Measurements from ENCODE around the gene SFSWAP. TPM values are rescaled to one million over a fixed set of nuclear protein-coding genes. Genes with fewer than 3 reads are reported as not detected.
"Not testable (repeated sequence)": the region's sequence is repeated elsewhere in the genome, so short reads cannot be mapped to it uniquely, and the experiment has no call there.

The SFSWAP gene
- total RNA-seq, 1 experiment from 2014 or later, result 33.9 TPM

DNA sequence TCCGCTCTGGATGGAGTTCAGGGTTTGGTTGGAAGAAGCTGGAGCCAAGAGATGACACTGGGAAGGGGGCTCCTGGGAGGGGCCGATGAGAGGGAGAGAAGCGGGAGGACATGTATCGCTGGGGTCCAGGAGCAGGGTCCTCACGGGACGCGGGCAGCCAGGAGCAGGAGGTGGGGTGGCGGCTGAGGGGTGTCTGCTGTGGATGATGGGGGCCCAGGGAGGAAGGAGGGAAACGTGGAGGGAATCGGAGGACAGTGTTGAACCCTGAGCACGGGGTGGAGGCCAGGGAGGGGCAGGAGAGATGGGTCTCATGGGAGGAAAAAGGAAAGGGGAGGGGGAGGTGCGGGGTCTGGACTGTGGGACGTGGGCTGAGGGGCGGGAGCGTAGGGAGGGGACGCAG lies 31.7 kb upstream of the SFSWAP start:
- DNase-seq (ENCODE audit: low read depth), result not testable (repeated sequence)

DNA sequence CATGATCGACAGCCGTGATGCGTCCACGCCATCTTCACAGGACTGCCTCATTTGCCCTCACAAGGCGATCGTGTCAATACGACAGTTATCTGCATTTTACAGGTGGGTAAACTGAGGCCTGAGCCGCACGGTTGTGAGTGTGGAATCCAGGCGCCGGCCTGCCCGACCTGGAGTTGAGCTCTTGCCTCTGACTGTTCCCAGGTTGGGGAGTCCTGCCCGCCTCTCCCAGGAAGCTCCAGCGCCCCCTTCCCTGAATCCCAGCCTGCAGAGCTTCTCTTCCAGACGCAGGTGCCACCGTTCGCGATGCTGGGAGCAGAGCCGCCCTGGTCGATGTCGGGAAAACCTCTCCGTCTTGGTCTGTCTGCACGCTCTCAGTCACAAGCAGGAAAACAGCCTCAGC lies 31.1 kb upstream of the SFSWAP start:
- DNase-seq (ENCODE audit: low read depth), result not testable (repeated sequence)

DNA sequence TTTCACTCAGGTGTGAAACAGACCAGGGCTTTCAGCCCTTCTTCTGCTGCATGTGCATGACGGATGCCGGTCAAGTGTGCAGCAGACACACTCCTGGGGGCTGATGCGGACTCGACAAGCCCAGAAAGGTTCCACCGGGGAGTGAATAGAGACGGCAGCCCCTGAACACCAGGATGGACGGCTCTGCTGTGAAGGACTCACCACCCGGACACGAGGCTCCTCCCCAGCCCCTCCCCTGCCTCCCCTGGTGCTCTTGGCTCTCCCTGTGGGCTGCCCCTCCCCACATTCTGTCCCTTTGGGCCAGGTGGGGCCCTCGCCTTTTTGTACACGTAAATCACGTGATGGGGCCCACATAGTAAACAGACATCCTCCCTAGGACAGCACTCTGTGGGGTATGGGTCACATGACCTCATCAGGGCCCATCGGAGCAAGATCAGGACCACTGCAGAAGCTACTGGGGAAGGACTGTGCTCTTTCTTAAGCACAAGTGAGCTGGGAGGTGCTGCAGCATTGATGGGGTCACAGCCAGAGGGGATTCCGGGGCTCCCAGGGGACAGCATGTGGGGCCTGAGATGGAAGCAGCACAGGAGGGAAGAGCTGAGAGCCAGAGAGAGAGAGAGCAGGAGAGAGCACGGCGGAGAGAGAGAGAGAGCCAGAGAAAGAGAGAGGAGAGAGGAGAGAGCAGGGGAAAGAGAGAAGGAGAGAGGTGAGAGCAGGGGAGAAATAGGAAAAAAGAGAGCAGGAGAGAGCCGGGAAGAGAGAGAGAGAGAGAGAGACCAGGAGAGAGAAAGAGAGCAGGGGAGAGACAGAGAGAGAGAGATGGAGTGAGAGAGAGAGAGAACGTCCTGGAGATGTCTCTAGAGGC lies 30.3 kb upstream of the SFSWAP start:
- not testable (repeated sequence) for DNase-seq (ENCODE audit: low read depth)

DNA sequence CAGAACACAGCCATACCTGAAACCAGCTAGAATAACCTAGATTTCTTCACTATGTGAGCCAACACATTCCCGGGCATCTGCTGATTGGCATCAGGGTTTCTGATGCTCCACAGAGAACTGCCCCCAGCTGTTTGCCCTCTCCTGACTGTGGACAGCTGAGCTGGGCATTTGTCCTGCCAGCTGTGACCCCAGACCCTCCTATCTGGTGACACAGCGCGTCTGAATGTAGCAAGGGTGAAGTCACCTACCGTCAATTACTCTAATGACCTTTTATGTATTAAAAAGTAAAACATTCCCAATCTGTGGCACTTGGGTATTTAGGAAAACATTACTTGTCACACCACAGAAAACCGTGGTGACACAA lies 29.7 kb upstream of the SFSWAP start:
- no peak for DNase-seq (ENCODE audit: low read depth)

DNA sequence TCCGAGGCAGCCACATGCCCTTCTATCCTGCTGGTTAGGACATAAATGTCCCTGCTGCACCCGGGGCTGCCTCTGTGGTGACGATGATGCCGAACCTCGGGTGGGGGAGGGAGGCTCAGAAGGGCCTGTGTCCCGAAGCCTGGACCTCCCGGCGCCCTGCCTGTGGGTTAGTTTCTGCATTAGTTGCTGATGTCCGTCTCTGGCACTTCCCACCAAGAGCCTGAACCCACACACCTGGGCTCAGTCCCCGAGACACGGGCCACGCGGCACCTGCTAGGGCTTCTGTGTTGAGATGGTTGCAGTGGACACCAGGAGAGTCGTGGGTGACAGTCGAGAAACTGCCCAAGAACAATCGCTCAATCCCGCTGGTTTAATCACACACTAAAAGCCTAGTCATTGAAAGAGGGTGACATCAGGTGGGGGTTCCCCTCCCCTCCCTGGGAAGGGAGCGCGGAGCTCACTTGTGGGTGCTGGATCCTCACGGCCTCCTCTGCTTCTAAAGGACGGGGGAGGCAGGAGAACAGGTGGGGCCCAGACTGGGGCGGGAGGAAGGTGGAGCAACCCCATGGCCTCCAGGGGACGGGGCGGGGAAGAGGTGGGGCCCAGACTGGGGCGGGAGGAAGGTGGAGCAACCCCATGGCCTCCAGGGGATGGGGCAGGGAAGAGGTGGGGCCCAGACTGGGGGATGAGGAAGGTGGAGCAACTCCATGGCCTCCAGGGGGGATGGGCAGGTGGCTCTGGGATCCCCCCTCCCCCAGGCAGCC lies 29.0 kb upstream of the SFSWAP start:
- not testable (repeated sequence) for DNase-seq (ENCODE audit: low read depth)

DNA sequence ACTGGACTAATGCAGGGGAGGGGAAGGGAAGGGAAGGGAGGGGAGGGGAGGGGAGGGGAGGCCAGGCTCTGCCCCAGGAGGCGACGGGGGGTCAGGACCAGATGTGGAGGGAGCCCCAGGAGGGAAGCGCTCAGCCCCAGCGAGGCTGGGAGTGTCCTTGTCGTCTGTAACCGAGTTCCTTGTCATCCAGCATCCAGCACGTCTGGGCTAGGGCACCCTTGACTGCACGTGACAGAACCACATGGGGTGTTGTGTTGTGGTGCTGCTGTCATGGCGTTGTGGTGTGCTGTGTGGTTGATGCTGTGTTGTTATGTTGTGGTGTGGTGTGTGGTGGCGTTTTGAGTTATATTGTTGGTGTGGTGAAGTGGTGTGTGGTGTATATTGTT lies 28.4 kb upstream of the SFSWAP start:
- DNase-seq (ENCODE audit: low read depth), result no peak

DNA sequence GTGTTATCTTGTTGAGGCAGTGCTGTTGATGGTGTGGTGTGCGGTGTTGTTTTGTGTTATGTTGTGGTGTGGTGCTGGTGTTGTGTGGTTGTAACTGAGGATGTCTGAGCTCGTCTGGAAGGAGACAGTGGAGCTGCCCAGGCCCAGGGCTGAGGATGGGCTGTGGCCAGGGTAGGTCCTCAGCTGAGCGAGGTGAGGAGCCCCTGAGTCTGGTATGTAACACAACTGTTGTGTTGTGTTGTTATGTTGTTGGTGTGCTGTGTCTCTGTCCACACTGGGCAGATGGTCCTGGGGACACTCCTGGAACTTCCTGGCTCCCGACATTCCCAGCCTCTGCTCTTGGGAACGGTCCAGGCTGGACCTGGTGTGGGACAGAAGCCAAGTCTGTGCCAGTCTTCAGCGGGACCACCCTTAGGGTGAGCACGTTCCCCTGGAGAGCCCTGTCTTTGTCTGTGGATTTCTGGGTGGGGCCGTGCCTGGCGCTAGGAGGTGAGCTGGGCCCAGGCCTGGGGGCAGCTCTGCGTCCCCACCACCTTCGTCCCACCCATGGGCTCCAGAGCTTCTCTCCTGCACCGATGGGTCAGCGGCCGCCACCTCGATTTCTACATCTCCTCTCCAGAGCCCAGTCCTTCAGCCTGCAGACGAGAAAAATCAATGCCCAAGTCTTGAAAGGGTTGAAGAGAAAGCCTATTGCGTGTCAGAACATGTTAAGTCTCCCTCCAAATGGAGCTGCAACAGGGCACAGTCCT lies 27.4 kb upstream of the SFSWAP start:
- DNase-seq (ENCODE audit: low read depth), result no peak

DNA sequence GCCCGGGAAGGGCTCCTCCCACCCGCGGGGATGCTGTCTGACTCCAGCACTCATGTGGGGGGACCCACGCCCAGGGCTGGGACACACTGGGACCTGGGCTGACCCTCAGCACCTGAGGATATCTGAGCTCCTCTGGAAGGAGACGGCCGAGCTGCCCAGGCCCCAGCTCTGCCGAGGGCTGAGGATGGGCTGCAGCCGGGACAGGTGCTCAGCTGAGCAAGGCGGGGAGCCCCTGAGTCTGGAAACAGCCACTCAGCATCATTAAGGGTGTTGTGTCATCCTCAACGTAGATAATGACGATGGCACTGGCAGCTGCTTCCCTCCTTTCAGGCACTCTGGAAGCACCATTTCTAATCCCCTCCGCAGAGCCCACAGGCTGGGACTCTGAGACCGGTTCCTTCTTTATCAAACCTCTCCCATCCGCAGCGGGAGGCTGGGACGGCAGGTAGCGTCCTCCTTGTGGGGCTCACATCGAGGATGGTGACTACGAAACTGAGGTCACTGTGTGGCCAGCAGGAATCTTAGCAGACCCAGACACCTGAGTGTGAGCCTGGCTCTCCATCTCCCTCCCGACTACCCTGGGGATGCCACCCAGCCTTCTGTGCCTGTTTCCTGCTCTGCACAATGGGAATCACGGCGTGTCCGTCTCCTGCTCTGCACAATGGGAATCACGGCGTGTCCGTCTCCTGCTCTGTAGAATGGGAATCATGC lies 26.7 kb upstream of the SFSWAP start:
- no peak for DNase-seq (ENCODE audit: low read depth)

DNA sequence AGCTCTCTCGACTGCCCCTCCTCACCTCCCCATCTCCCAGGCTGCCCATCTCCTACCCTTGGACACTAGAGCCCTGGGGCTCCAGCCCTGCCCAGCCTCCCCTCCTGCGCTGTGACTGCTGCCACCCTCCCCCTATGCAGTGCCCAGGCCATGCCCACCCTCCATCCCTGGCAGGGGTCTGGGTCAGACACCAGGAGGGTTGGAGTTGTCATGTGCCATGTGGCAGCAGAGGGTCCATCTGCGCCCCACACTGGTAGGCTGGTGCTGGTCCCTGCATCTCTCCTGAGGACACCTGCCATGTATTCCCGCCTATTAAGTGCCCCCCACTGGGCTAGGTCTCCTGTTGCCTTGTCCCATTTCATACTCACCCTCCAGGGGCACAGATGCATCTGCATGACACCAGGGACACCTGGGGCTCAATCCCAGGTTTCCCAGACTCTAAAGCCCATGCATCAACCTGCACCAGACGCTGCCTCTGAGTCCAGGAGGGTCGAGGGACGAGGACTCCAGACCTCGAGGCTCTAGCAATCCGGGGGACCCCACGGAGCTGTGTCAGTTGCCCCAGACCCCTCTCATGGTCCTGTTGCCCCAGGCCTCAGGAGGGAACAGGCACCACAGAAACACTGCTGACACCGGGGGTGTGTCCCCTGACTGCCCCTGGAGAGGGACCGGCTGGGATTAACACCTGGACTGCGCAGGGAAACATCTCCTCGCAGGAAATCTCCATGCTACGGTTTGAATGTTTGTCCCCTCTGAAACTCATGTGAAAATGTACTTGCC lies 23.4 kb upstream of the SFSWAP start:
- no peak for DNase-seq (ENCODE audit: low read depth)

DNA sequence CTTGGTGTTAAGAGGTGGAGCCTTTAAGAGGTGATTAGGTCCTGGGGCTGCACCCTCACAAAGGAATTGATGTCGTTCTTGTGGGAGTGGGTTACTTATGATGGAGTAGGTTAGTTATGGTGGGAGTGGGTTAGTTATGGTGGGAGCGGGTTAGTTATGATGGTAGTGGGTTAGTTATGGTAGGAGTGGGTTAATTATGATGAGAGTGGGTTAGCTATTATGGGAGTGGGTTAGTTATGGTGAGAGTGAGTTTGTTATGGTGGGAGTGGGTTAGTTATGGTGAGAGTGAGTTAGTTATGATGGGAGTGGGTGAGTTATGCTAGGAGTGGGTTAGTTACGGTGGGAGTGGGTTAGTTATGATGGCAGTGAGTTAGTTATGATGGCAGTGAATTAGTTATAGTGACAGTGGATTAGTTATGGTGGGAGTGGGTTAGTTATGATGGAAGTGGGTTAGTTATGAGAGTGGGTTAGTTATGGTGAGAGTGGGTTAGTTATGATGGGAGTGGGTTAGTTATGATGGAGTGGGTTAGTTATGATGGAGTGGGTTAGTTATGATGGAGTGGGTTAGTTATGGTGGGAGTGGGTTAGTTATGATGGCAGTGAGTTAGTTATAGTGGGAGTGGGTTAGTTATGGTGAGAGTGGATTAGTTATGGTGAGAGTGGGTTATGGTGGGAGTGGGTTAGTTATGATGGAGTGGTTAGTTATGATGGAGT lies 22.6 kb upstream of the SFSWAP start:
- DNase-seq (ENCODE audit: low read depth), result no peak

DNA sequence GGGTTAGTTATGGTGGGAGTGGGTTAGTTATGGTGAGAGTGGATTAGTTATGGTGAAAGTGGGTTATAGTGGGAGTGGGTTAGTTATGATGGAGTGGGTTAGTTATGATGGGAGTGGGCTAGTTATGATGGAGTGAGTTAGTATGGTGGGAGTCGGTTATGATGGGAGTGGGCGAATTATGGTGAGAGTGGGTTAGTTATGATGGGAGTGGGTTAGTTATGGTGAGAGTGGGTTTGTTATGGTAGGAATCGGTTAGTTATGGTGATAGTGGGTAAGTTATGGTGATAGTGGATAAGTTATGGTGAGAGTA lies 22.1 kb upstream of the SFSWAP start:
- DNase-seq (ENCODE audit: low read depth), result no peak

DNA sequence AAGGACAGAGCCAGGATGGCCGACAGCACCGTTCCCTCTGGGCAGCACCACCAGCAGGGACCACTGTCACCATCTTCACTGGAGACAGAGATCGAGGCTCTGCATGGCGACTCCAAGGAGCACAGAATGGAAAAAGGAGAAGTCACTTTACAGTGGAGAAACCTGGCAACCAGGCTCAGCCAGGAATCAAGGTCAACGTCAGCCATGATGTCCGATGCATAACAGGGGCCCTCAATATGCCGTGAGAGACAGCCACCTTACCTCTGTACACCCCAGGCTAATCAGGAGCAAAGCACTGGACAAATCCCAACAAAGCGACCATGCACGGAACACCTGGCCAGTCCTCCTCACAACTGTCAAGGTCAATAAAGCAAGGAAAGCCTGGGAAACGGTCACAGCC lies 20.6 kb upstream of the SFSWAP start:
- DNase-seq (ENCODE audit: low read depth), result no peak

DNA sequence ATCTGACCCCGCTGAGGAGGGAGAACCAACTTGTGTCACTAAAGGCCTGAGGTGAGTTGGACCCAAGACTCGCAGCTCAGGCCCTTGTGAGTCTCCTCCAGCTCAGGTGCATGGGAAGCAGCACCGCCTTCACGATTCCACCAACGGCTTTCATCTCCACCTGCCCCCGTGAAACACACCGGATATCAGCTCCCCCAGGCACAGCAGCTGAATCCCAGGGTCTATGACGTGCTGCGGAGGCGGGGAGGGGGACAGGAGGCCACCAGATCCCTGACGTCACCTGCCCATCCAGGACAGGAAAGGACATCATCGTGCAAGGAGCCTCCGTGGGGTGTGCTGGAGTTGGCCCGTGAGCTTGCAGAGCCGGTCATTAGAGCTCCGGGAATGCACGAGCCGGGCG lies 18.5 kb upstream of the SFSWAP start:
- no peak for DNase-seq (ENCODE audit: low read depth)

DNA sequence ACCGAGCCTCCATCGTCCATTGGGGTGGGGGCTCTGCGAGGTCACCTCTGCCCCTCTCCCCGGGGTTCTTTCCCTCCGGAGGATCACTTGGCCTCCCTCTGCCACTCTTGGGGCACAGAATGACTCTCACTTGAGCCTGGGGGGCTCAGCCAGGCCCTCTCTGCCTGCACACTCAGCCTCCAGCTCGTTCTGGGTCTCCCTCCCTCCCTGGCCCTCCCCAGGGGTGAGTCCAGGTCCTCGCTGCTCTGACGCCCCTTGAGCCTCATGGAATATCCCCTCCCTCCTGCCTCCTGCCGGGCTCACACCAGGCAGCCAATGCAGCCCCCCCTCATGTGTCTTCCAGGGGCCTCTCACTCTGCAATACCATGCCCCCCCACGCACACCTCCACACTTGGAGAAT lies 17.7 kb upstream of the SFSWAP start:
- no peak for DNase-seq (ENCODE audit: low read depth)

DNA sequence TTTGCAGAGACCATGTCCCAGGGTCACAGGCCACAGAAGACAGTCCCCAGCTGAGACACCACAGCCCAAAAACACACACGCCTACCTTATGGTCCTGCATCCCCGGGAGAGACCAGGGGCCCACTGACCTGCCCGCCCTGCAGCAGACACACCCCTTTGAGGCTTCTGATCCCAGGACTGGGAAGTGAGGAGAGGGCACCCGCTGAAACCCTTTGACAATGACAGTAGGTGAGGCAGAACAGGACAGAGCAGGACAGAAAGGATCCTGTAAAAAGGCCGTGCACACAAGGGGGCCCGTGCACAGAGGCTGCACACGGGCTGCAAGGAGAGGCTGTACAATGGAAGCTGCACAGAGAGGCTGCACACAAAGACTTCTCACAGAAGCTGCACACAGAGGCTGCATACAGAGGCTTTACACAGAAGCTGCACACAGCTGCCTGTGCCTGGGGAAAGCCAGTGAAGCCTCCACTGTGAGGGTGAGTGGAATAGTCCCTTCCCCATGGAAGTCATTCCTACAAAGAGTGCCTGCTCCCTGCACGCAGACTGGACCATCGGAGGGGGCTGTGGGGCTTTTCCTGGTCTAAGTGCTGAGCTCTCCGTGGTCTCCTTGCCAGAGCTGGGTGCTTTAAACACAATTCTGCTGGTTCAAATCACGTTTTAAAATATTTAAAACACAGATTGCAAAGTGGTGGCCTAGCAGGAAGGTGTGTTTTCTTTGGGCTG lies 16.6 kb upstream of the SFSWAP start:
- DNase-seq (ENCODE audit: low read depth), result no peak

DNA sequence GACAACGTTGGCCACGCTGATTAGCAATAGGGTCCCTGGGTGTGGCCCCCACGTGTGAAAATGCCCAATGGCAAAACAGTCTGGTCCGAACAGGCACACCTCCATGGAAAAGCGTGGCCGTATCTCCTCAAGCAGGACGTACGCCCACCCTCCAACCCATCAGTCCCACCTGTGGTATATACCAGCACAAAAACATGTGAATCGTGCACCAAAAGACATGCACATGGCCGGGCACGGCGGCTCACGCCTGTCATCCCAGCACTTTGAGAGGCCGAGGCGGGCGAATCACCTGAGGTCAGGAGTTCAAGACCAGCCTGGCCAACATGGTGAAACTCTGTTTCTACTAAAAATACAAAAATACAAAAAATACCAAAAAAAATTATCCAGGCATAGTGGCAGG lies 14.9 kb upstream of the SFSWAP start:
- no peak for DNase-seq (ENCODE audit: low read depth)

DNA sequence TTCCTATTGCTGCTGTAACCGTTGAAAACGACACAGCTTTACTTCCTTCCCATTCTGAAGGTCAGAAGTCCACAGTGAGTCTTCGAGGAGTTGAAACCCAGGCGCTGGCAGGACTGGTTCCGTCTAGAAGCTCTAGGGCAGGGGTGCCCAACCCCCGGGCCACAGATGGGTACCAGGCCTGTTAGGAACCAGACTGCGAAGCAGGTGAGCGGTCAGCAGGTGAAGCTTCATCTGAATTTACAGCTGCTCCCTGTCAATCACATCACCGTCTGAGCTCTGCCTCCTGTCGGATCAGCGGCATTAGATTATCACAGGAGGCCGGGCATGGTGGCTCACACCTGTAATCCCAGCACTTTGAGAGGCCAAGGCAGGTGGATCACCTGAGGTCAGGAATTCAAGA lies 12.6 kb upstream of the SFSWAP start:
- no peak for DNase-seq (ENCODE audit: low read depth)

DNA sequence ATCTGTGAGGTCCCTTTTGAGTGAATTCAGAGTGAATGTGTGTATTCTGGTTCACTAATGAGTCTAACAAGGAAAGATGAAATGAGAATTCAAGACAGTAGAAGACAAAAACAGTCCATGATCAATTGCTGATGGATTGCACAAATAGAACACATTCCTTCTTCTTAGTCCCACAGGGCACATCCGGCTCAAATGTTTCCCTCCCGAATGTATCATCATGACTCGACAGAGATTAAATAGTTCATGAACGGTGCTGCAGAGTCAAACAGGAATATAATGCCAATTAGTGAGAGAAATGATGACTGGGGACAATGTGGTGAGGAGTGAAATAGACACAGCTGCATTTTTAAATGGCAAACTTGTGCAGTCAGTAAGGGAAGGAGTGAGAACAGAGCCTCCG lies 11.5 kb upstream of the SFSWAP start:
- no peak for DNase-seq (ENCODE audit: low read depth)

DNA sequence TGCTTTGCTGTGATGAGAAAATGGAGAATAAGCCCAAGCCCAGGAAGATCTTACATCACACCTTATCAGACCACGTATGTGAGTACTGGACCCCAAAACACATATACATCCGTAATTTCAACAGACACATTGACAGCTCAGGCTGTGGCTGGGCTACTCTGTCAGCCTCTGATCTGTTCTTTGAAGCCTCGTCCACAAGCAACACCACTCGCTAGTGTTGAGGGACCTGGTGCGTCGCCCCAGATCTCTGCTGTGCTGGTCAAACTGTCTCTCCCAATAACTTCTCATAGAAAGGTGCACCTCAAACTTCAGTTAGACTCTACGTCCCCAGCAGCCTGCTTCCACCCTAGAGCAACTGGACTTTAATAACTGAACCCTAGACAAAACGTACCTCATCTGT lies 10.6 kb upstream of the SFSWAP start:
- DNase-seq (ENCODE audit: low read depth), result no peak

All from Daoy (cell line).